ENCODE results near the gene TNFAIP8.

DNA sequence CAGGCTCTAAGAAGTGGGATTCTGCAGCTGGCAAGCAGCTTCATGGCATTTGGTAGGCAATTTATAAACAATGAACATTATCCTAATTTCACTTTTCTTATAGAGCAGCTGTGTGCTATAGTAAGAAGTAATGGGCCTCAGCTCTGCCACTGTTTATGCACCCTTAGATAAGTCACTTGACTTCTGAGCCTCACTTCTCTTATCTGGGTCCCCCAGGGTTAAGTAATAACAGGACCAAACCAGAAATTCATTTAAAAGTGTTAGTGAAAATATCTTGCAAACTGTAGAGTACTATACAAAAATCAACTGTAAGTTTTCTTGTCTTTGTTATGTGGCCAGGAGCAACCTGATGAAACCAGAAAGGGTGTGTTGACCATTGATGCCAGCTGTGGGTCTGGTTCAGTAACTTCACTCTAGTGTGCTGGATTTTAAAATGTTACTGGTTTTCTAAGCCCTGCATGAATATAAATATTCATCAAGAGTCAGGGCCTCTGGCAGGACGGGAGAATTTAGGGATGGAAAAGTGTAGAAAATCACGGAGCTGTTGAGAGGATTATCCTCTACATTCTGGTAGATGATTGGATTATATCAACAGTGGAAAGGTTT is 24.2 kb downstream of the TNFAIP8 start:
- TF ChIP-seq, protein P1, sequence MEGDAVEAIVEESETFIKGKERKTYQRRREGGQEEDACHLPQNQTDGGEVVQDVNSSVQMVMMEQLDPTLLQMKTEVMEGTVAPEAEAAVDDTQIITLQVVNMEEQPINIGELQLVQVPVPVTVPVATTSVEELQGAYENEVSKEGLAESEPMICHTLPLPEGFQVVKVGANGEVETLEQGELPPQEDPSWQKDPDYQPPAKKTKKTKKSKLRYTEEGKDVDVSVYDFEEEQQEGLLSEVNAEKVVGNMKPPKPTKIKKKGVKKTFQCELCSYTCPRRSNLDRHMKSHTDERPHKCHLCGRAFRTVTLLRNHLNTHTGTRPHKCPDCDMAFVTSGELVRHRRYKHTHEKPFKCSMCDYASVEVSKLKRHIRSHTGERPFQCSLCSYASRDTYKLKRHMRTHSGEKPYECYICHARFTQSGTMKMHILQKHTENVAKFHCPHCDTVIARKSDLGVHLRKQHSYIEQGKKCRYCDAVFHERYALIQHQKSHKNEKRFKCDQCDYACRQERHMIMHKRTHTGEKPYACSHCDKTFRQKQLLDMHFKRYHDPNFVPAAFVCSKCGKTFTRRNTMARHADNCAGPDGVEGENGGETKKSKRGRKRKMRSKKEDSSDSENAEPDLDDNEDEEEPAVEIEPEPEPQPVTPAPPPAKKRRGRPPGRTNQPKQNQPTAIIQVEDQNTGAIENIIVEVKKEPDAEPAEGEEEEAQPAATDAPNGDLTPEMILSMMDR (IDR thresholded peaks at IDR 0.05): no peak
- TF ChIP-seq POLR2A (IDR thresholded peaks at IDR 0.05): no peak

Measured in ovary (tissue), 3 donors.